Mucosa of stomach (tissue), 1 donor: Measurements from ENCODE around the gene CXCL10.

Experiments
- H3K27me3 ChIP-seq: one replicate; pipeline ENCODE4 v1.7.0; 2013; ENCODE audit warnings: mild to moderate bottlenecking, low read length; ENCODE audit not compliant: control insufficient read depth, insufficient read depth
- H3K36me3 ChIP-seq: one replicate; pipeline ENCODE4 v1.7.0; 2013; ENCODE audit warnings: low read length; ENCODE audit not compliant: control insufficient read depth, insufficient read depth
- H3K4me1 ChIP-seq: one replicate; pipeline ENCODE4 v1.7.0; 2013; ENCODE audit warnings: mild to moderate bottlenecking, low read length; ENCODE audit not compliant: control insufficient read depth, insufficient read depth
- H3K4me3 ChIP-seq: one replicate; pipeline ENCODE4 v1.7.0; 2013; ENCODE audit warnings: low read length
- H3K9ac ChIP-seq: one replicate; pipeline ENCODE4 v1.7.0; 2013; ENCODE audit warnings: mild to moderate bottlenecking, low read length, moderate library complexity
- H3K9me3 ChIP-seq: one replicate; pipeline ENCODE4 v1.7.0; 2013; ENCODE audit warnings: mild to moderate bottlenecking, low read length, moderate library complexity; ENCODE audit not compliant: control insufficient read depth
- donor health status: Pancreatic carcinoma.

Gene CXCL10

GRCh38 chr4:76023389-76023788 is at the start of gene CXCL10:
CXCL10 (minus strand) TSS chr4:76023497; CDS start chr4:76023431, 66 bp downstream.
- no peaks in the 10 kb centered on the region for H3K36me3 ChIP-seq
- no peaks in the 10 kb centered on the region for H3K4me1 ChIP-seq
- H3K27me3 ChIP-seq: no peaks in the 10 kb centered on the region
- H3K4me3 ChIP-seq: no peak within 1 kb of the TSS
- no peak within 1 kb of the TSS for H3K9ac ChIP-seq
- H3K9me3 ChIP-seq: no peaks in the 10 kb centered on the region

- H3K27me3 ChIP-seq: no peaks in the 10 kb centered on the region
- no peaks in the 10 kb centered on the region for H3K4me1 ChIP-seq
- no peak overlapping the region for H3K4me3 ChIP-seq
- no peaks in the 10 kb centered on the region for H3K36me3 ChIP-seq
- H3K9ac ChIP-seq: no peak overlapping the region
- no peaks in the 10 kb centered on the region for H3K9me3 ChIP-seq
Measured at GRCh38 chr4:76072760-76073159, 49.5 kb upstream of the CXCL10 start.

GRCh38 chr4:76067652-76068286 is 44.5 kb upstream of the CXCL10 start:
- H3K36me3 ChIP-seq: no peaks in the 10 kb centered on the region
- H3K9ac ChIP-seq: no peak overlapping the region
- H3K4me3 ChIP-seq: no peak overlapping the region
- no peaks in the 10 kb centered on the region for H3K27me3 ChIP-seq
- no peaks in the 10 kb centered on the region for H3K9me3 ChIP-seq
- no peaks in the 10 kb centered on the region for H3K4me1 ChIP-seq

- no peaks in the 10 kb centered on the region for H3K4me1 ChIP-seq
Measured at GRCh38 chr4:76066546-76066945, 43.2 kb upstream of the CXCL10 start.

GRCh38 chr4:76061982-76062381 is 38.7 kb upstream of the CXCL10 start:
- Histone ChIP-seq H3K4me1 (peaks cover 7% of the 10 kb centered on the region), H3K9me3 (no peaks in the 10 kb centered on the region), H3K4me3 (no peak overlapping the region), H3K9ac (no peak overlapping the region), H3K27me3 (no peaks in the 10 kb centered on the region), H3K36me3 (no peaks in the 10 kb centered on the region)

More at GRCh38 chr4:76066546-76066945, 43.2 kb upstream of the CXCL10 start:
- Histone ChIP-seq H3K36me3 (no peaks in the 10 kb centered on the region), H3K9ac (no peak overlapping the region), H3K9me3 (no peaks in the 10 kb centered on the region), H3K27me3 (no peaks in the 10 kb centered on the region), H3K4me3 (no peak overlapping the region)

GRCh38 chr4:76061421-76061820 is 38.1 kb upstream of the CXCL10 start:
- Histone ChIP-seq H3K36me3 (no peaks in the 10 kb centered on the region), H3K4me3 (no peak overlapping the region), H3K9ac (no peak overlapping the region), H3K27me3 (no peaks in the 10 kb centered on the region), H3K9me3 (no peaks in the 10 kb centered on the region), H3K4me1 (peaks cover 7% of the 10 kb centered on the region)

GRCh38 chr4:76060506-76060905 is 37.2 kb upstream of the CXCL10 start:
- no peak overlapping the region for H3K4me3 ChIP-seq
- H3K9me3 ChIP-seq: no peaks in the 10 kb centered on the region
- H3K36me3 ChIP-seq: no peaks in the 10 kb centered on the region
- no peaks in the 10 kb centered on the region for H3K27me3 ChIP-seq
- no peak overlapping the region for H3K9ac ChIP-seq
- H3K4me1 ChIP-seq: peaks cover 7% of the 10 kb centered on the region

GRCh38 chr4:76059750-76060149 is 36.5 kb upstream of the CXCL10 start:
- Histone ChIP-seq H3K4me3 (no peak overlapping the region), H3K9me3 (no peaks in the 10 kb centered on the region), H3K36me3 (no peaks in the 10 kb centered on the region), H3K27me3 (no peaks in the 10 kb centered on the region), H3K4me1 (peaks cover 11% of the 10 kb centered on the region), H3K9ac (no peak overlapping the region)

- no peak overlapping the region for H3K9ac ChIP-seq
- H3K4me3 ChIP-seq: no peak overlapping the region
- no peaks in the 10 kb centered on the region for H3K27me3 ChIP-seq
- no peaks in the 10 kb centered on the region for H3K36me3 ChIP-seq
- no peaks in the 10 kb centered on the region for H3K9me3 ChIP-seq
- peaks cover 15% of the 10 kb centered on the region for H3K4me1 ChIP-seq
Measured at GRCh38 chr4:76058888-76059426, 35.7 kb upstream of the CXCL10 start.

- no peak overlapping the region for H3K9ac ChIP-seq
- no peaks in the 10 kb centered on the region for H3K27me3 ChIP-seq
- H3K9me3 ChIP-seq: no peaks in the 10 kb centered on the region
- H3K4me3 ChIP-seq: no peak overlapping the region
- H3K4me1 ChIP-seq: peaks cover 15% of the 10 kb centered on the region
- no peaks in the 10 kb centered on the region for H3K36me3 ChIP-seq
Measured at GRCh38 chr4:76058302-76058701, 35.0 kb upstream of the CXCL10 start.

GRCh38 chr4:76055421-76055820 is 32.1 kb upstream of the CXCL10 start:
- Histone ChIP-seq H3K27me3 (no peaks in the 10 kb centered on the region), H3K4me3 (no peak overlapping the region), H3K9ac (no peak overlapping the region)

GRCh38 chr4:76055016-76055415 is 31.7 kb upstream of the CXCL10 start:
- Histone ChIP-seq H3K4me1 (peaks cover 15% of the 10 kb centered on the region), H3K9ac (no peak overlapping the region), H3K27me3 (no peaks in the 10 kb centered on the region), H3K4me3 (no peak overlapping the region), H3K36me3 (no peaks in the 10 kb centered on the region), H3K9me3 (no peaks in the 10 kb centered on the region)

More at GRCh38 chr4:76055421-76055820, 32.1 kb upstream of the CXCL10 start:
- Histone ChIP-seq H3K36me3 (no peaks in the 10 kb centered on the region), H3K4me1 (peaks cover 15% of the 10 kb centered on the region), H3K9me3 (no peaks in the 10 kb centered on the region)
